Hepatocyte (in vitro differentiated cells): Measurements from ENCODE around the gene ZBTB7B. TPM values are rescaled to one million over a fixed set of nuclear protein-coding genes. Genes with fewer than 3 reads are reported as not detected.

Experiments used
- DNase-seq: peaks from one replicate; pipeline ENCODE4 v3.0.0-alpha.2; 2016; ENCODE audit warnings: low spot score
- H2AFZ ChIP-seq: fragments of 200-600 bp; sonication (generic); 2 replicates; pipeline ENCODE4 v1.6.0; 2016; ENCODE audit warnings: antibody characterized with exemption, mild to moderate bottlenecking
- H3K27ac ChIP-seq: fragments of 200-600 bp; sonication (generic); 2 replicates; pipeline ENCODE4 v1.5.1; 2016; ENCODE audit warnings: mild to moderate bottlenecking
- H3K27me3 ChIP-seq: fragments of 200-600 bp; sonication (generic); 2 replicates; pipeline ENCODE4 v1.6.1; 2016
- H3K36me3 ChIP-seq: fragments of 200-600 bp; sonication (generic); replicated peaks from 2 replicates; pipeline ENCODE4 v1.5.1; 2016; ENCODE audit warnings: low read depth; ENCODE audit not compliant: insufficient read depth
- H3K4me1 ChIP-seq: fragments of 200-600 bp; sonication (generic); 2 replicates; pipeline ENCODE4 v1.5.1; 2016; ENCODE audit warnings: mild to moderate bottlenecking, moderate library complexity; ENCODE audit not compliant: insufficient read depth
- H3K4me2 ChIP-seq: fragments of 200-600 bp; sonication (generic); 2 replicates; pipeline ENCODE4 v1.6.0; 2016
- H3K4me3 ChIP-seq: fragments of 200-600 bp; sonication (generic); 2 replicates; pipeline ENCODE4 v1.5.1; 2016; ENCODE audit warnings: mild to moderate bottlenecking
- H3K79me2 ChIP-seq: fragments of 200-600 bp; sonication (generic); 2 replicates; pipeline ENCODE4 v1.6.0; 2017; ENCODE audit warnings: mild to moderate bottlenecking
- H3K9me2 ChIP-seq: fragments of 200-600 bp; sonication (generic); replicated peaks from 2 replicates; pipeline ENCODE4 v1.6.0; 2017; ENCODE audit warnings: mild to moderate bottlenecking; ENCODE audit not compliant: insufficient read depth
- H3K9me3 ChIP-seq: fragments of 200-600 bp; sonication (generic); 2 replicates; pipeline ENCODE4 v1.5.1; 2016; ENCODE audit warnings: low read depth, mild to moderate bottlenecking
- H4K20me1 ChIP-seq: fragments of 200-600 bp; sonication (generic); 2 replicates; pipeline ENCODE4 v1.6.0; 2016; ENCODE audit warnings: mild to moderate bottlenecking; ENCODE audit not compliant: insufficient read depth, poor library complexity, severe bottlenecking
- CTCF ChIP-seq: fragments of 200-600 bp; sonication (generic); IDR thresholded peaks from 2 replicates; pipeline ENCODE4 v1.5.1; 2016; ENCODE audit warnings: antibody characterized with exemption, mild to moderate bottlenecking; ENCODE audit not compliant: poor library complexity
- EZH2 ChIP-seq: fragments of 200-600 bp; sonication (generic); IDR thresholded peaks from 2 replicates; pipeline ENCODE4 v1.6.1; 2016; ENCODE audit warnings: antibody characterized with exemption, mild to moderate bottlenecking, borderline replicate concordance
- EZH2phosphoT487 ChIP-seq: fragments of 200-600 bp; sonication (generic); IDR thresholded peaks from one replicate; pipeline ENCODE4 v1.6.1; 2018; ENCODE audit warnings: antibody characterized with exemption, mild to moderate bottlenecking, low read depth, moderate library complexity; ENCODE audit not compliant: unreplicated experiment, severe bottlenecking
- WGBS: methylation state at CpG from one replicate; pipeline ENCODE4 v1.1.6; 2016; ENCODE audit warnings: low lambda C conversion rate; ENCODE audit errors: missing lambda C conversion rate; 5-methylcytosine and 5-hydroxymethylcytosine counted together
- polyA plus RNA-seq: library from polyadenylated mRNA; unstranded; fragments of >200 nt; fragmentation: Nextera tagmentation; extraction: Ambion mirVana; gene quantifications from 2 replicates; pipeline ENCODE4 v1.2.1, GENCODE V29; 2016
- total RNA-seq: library from RNA; depleted of rRNA; stranded (reverse); fragments of >200 nt; gene quantifications from 2 replicates; pipeline ENCODE4 v1.2.3, GENCODE V29; 2014

The ZBTB7B gene
- total and polyA plus RNA-seq, 2 experiments from 2014 or later = 13.3 to 29.2 TPM

GRCh38 chr1:155009221-155009711 is 6.7 kb downstream of the ZBTB7B start:
- Histone ChIP-seq H3K27ac (peak overlapping the region; percentile 28), H2AFZ (no peak overlapping the region), H3K4me2 (peak overlapping the region; percentile 65), H3K27me3 (no peaks in the 10 kb centered on the region), H3K36me3 (no peaks in the 10 kb centered on the region), H3K9me2 (no peaks in the 10 kb centered on the region), H4K20me1 (peaks cover 15% of the 10 kb centered on the region), H3K9me3 (no peaks in the 10 kb centered on the region), H3K4me1 (peaks cover 37% of the 10 kb centered on the region), H3K4me3 (no peak overlapping the region), H3K79me2 (peaks cover 78% of the 10 kb centered on the region)
- WGBS = 95% methylated on average over 8 of the region's 12 CpGs
- TF ChIP-seq EZH2 (no peak), EZH2phosphoT487 (no peak), CTCF (no peak)
- no peak for DNase-seq

GRCh38 chr1:155009742-155010141 is 7.1 kb downstream of the ZBTB7B start:
- Histone ChIP-seq H3K4me3 (no peak overlapping the region), H4K20me1 (peaks cover 11% of the 10 kb centered on the region), H3K79me2 (peaks cover 73% of the 10 kb centered on the region), H3K9me3 (no peaks in the 10 kb centered on the region), H2AFZ (no peak overlapping the region), H3K4me1 (peaks cover 37% of the 10 kb centered on the region), H3K4me2 (no peak overlapping the region), H3K27me3 (no peaks in the 10 kb centered on the region), H3K36me3 (no peaks in the 10 kb centered on the region), H3K27ac (no peak overlapping the region), H3K9me2 (no peaks in the 10 kb centered on the region)
- no peak for TF ChIP-seq EZH2
- no peak for DNase-seq
- WGBS = 99% methylated on average over 5 of the region's 5 CpGs

GRCh38 chr1:155010211-155010918 is 7.8 kb downstream of the ZBTB7B start:
- Histone ChIP-seq H3K4me1 (peaks cover 37% of the 10 kb centered on the region), H3K4me3 (no peak overlapping the region)
- WGBS = 68% methylated on average over 8 of the region's 11 CpGs

More at GRCh38 chr1:155010211-155010918, 7.8 kb downstream of the ZBTB7B start:
- Histone ChIP-seq H3K9me3 (no peaks in the 10 kb centered on the region), H4K20me1 (peaks cover 8% of the 10 kb centered on the region), H3K27ac (peak overlapping the region; percentile 20), H3K9me2 (no peaks in the 10 kb centered on the region), H3K27me3 (no peaks in the 10 kb centered on the region), H3K4me2 (peak overlapping the region; percentile 29), H3K79me2 (peaks cover 67% of the 10 kb centered on the region), H2AFZ (no peak overlapping the region), H3K36me3 (no peaks in the 10 kb centered on the region)
- TF ChIP-seq EZH2 = no peak
- TF ChIP-seq CTCF = no peak
- no peak for TF ChIP-seq EZH2phosphoT487
- no peak for DNase-seq
